ENCODE data around the gene STOM. TPM values are rescaled to one million over a fixed set of nuclear protein-coding genes. Genes with fewer than 3 reads are reported as not detected.

The STOM gene
- total and polyA plus RNA-seq, 2 of the 8 experiments (the other 6 are each of a cell fraction or from before 2014, with no cell fraction given): 25.2 to 60.4 TPM

GRCh38 chr9:121398374-121398773 lies 28.3 kb upstream of the STOM start (continued):
- TF ChIP-seq CHD7 (IDR thresholded peaks at IDR 0.05; ENCODE audit: insufficient replicate concordance, low read length) (no peak), JUND (IDR thresholded peaks at IDR 0.05; ENCODE audit: low read length) (no peak), EZH2 (IDR thresholded peaks at IDR 0.05; ENCODE audit: low read depth, low read length, severe bottlenecking) (no peak), POU5F1 (IDR thresholded peaks at IDR 0.05; ENCODE audit: low read depth, low read length) (no peak), GABPA (IDR thresholded peaks at IDR 0.05; ENCODE audit: borderline replicate concordance, insufficient read depth, low read length) (no peak), USF2 (IDR thresholded peaks at IDR 0.05; ENCODE audit: low read length) (no peak), RBBP5 (IDR thresholded peaks at IDR 0.05; ENCODE audit: borderline replicate concordance, low read depth, low read length) (no peak)
- TF ChIP-seq, protein P1, sequence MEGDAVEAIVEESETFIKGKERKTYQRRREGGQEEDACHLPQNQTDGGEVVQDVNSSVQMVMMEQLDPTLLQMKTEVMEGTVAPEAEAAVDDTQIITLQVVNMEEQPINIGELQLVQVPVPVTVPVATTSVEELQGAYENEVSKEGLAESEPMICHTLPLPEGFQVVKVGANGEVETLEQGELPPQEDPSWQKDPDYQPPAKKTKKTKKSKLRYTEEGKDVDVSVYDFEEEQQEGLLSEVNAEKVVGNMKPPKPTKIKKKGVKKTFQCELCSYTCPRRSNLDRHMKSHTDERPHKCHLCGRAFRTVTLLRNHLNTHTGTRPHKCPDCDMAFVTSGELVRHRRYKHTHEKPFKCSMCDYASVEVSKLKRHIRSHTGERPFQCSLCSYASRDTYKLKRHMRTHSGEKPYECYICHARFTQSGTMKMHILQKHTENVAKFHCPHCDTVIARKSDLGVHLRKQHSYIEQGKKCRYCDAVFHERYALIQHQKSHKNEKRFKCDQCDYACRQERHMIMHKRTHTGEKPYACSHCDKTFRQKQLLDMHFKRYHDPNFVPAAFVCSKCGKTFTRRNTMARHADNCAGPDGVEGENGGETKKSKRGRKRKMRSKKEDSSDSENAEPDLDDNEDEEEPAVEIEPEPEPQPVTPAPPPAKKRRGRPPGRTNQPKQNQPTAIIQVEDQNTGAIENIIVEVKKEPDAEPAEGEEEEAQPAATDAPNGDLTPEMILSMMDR (IDR thresholded peaks at IDR 0.05; ENCODE audit: control extremely low read depth in 1 of 3, insufficient read depth in 1 of 3, low read depth in 1 of 3, low read length in 3 of 3): no peak
